SK-N-SH treated with all-trans-retinoic acid at 6 μM for 48 hours (cell line): Measurements from ENCODE around the gene NSD1.

ENCODE experiments used
- PPARA ChIP-seq: fragments of 250-450 bp; sonication (Bioruptor Pico); IDR thresholded peaks from 2 replicates; pipeline ENCODE4 v1.5.0; 2020; ENCODE audit warnings: mild to moderate bottlenecking, borderline replicate concordance
- TCF4 ChIP-seq: fragments of 250-450 bp; sonication (Bioruptor Pico); IDR thresholded peaks from 2 replicates; pipeline ENCODE4 v1.8.0; 2021; ENCODE audit warnings: mild to moderate bottlenecking, moderate library complexity, borderline replicate concordance
- ZFP30 ChIP-seq: fragments of 450-650 bp; formaldehyde crosslinking; IDR thresholded peaks from 2 replicates; pipeline ENCODE4 v1.5.0; 2022; ENCODE audit warnings: mild to moderate bottlenecking, moderate library complexity
- TF ChIP-seq, protein P1 (sequence below): fragments of 250-450 bp; sonication (Bioruptor Pico); IDR thresholded peaks from 2 replicates; pipeline ENCODE4 v1.5.0; 2020; ENCODE audit warnings: mild to moderate bottlenecking, moderate library complexity

DNA sequence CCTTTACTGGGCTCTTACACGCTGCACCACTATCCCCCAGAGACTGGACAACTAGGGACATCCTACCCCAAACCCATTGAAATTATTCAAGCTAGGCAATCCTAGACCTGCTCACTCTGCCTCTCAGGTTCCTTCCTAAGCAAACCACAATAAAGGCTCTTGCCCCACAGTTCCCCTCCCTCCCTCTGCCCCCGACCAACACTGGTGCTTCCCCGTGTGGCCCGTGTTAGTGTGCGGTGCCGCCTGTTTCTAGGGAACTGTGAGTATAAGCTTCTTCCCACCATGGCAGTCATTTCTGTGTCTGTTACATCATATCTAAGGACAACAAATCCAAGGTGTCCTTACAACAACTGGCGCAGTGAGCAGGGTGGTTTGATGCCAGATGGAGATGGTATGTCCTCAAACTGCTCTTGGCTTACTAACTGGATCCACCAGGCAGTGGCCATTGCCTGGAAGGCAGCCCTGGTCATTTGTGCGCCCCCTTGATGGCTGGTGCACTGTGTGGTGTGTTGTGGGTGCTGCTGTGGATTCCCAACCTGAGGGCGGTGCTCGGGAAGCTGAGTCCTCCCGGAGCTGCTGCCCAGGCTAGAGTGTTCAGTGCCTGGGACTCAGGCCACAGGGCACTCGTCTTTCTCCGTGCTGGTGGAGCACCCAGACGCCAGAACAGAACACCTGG, 186.5 kb downstream of the NSD1 start:
- TF ChIP-seq ZFP30 (CRISPR knock-in tag), result no peak
- TF ChIP-seq, protein P1, sequence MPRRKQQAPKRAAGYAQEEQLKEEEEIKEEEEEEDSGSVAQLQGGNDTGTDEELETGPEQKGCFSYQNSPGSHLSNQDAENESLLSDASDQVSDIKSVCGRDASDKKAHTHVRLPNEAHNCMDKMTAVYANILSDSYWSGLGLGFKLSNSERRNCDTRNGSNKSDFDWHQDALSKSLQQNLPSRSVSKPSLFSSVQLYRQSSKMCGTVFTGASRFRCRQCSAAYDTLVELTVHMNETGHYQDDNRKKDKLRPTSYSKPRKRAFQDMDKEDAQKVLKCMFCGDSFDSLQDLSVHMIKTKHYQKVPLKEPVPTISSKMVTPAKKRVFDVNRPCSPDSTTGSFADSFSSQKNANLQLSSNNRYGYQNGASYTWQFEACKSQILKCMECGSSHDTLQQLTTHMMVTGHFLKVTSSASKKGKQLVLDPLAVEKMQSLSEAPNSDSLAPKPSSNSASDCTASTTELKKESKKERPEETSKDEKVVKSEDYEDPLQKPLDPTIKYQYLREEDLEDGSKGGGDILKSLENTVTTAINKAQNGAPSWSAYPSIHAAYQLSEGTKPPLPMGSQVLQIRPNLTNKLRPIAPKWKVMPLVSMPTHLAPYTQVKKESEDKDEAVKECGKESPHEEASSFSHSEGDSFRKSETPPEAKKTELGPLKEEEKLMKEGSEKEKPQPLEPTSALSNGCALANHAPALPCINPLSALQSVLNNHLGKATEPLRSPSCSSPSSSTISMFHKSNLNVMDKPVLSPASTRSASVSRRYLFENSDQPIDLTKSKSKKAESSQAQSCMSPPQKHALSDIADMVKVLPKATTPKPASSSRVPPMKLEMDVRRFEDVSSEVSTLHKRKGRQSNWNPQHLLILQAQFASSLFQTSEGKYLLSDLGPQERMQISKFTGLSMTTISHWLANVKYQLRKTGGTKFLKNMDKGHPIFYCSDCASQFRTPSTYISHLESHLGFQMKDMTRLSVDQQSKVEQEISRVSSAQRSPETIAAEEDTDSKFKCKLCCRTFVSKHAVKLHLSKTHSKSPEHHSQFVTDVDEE (CRISPR knock-in tag), result no peak
- no peak for TF ChIP-seq PPARA (CRISPR knock-in tag)
- no peak for TF ChIP-seq TCF4
